Peyer's patch (tissue), 4 donors: ENCODE data around the gene POTEE.
"Not testable (repeated sequence)": the region's sequence is repeated elsewhere in the genome, so short reads cannot be mapped to it uniquely, and the experiment has no call there.

Experiments
- POLR2A ChIP-seq, 2 donors: fragments of 450-650 bp; IDR thresholded peaks; one replicate each; pipeline ENCODE4 v1.5.1; 2017; ENCODE audit warnings: antibody characterized with exemption in 2 of 2, mild to moderate bottlenecking in 2 of 2, moderate library complexity in 2 of 2
- TF ChIP-seq, protein P1 (sequence below), 6 experiments: fragments of 450-650 bp in 4 of 6; fragments of 200-600 bp in 2 of 6; sonication (generic) in 1 of 6; IDR thresholded peaks; one replicate each; pipeline ENCODE4 v1.5.1; 2017 to 2019; ENCODE audit warnings: antibody characterized with exemption in 6 of 6, mild to moderate bottlenecking in 3 of 6, moderate library complexity in 1 of 6

DNA sequence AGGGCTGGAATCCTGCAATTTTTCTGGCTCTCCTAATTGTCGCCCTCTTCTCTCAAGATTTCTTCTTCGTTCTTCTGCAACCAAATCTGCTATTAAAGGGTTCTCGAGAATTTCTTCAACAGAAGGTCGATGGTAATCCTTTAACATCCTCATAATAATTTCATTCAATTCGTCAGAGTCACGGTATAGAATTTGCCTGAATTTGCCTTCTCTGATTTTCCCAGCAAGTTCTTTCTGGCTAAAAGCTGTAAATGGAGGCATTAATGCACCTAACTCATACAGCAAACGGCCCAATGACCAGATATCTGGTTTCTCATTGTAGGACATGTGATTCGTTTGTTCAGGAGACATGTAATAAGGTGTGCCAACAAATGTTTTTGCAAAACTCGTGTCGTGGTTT, 31.3 kb upstream of the POTEE start:
- TF ChIP-seq, protein P1, sequence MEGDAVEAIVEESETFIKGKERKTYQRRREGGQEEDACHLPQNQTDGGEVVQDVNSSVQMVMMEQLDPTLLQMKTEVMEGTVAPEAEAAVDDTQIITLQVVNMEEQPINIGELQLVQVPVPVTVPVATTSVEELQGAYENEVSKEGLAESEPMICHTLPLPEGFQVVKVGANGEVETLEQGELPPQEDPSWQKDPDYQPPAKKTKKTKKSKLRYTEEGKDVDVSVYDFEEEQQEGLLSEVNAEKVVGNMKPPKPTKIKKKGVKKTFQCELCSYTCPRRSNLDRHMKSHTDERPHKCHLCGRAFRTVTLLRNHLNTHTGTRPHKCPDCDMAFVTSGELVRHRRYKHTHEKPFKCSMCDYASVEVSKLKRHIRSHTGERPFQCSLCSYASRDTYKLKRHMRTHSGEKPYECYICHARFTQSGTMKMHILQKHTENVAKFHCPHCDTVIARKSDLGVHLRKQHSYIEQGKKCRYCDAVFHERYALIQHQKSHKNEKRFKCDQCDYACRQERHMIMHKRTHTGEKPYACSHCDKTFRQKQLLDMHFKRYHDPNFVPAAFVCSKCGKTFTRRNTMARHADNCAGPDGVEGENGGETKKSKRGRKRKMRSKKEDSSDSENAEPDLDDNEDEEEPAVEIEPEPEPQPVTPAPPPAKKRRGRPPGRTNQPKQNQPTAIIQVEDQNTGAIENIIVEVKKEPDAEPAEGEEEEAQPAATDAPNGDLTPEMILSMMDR (IDR thresholded peaks at IDR 0.05), result not testable (repeated sequence)
- not testable (repeated sequence) for TF ChIP-seq POLR2A (IDR thresholded peaks at IDR 0.05)
